ENCODE results near the gene PBX4.

- no peak for TF ChIP-seq GATA3 (IDR thresholded peaks at IDR 0.05; ENCODE audit: low read depth, low read length)
- no peak for TF ChIP-seq GATA2 (IDR thresholded peaks at IDR 0.05; ENCODE audit: low read depth, low read length)
These were observed 7.9 kb downstream of the PBX4 start for GRCh38 chr19:19610376-19611202.

All from SH-SY5Y (cell line).